ENCODE measurements around the gene NUDT4.
"Not testable (repeated sequence)": the region's sequence is repeated elsewhere in the genome, so short reads cannot be mapped to it uniquely, and the experiment has no call there.

Gene NUDT4

GRCh38 chr12:93429448-93429847, 51.7 kb downstream of the NUDT4 start:
- no peak for DNase-seq (ENCODE audit: low read depth)

GRCh38 chr12:93429852-93430251, 52.1 kb downstream of the NUDT4 start:
- no peak for DNase-seq (ENCODE audit: low read depth)

DNA sequence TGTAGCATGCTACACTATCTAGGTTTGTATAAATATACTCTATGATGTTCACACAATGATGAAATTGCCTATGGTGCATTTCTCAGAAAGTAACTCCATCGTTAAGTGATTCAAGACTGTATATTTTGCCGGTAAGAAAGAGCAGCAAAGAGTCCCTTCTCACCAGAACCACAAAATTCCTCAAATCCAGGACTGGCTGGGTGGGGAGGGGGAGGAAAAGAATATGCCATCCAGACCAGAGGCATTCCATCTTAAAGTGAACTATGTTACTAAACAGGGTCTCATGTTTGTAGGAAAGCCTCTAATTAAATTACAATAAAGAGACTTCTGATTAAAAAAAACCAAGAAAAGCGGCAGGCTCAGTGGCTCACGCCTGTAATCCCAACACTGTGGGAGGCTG, 52.6 kb downstream of the NUDT4 start:
- no peak for DNase-seq (ENCODE audit: low read depth)

GRCh38 chr12:93432031-93432430, 54.3 kb downstream of the NUDT4 start:
- not testable (repeated sequence) for DNase-seq (ENCODE audit: low read depth)

DNA sequence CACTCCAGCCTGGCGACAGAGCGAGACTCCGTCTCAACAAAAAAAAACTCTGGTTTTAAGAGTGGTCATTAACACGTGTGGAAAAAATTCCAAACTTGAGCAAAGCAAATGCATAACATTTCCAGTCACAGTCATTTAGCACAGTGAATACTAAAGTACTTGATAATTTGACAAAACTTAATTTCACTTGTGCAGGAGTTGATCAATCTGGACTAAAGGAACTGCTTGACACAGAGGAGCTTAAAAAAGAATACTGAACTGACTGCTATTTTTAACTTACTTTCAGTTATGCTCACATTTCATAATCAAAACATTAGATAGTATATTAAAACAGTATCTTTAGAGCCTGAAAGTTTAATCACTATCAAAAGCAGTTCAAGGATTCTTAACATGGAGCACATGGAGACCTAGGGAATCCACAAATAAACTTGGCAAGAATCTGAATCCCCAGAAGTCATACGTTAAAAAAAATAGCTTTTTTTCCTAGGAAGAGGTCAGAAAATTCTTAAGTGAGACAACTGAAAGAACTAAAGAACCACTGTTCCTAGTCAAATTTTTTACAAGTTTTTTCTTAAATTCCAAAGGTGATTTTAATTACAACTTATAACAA, 56.6 kb downstream of the NUDT4 start:
- DNase-seq (ENCODE audit: low read depth): no peak

DNA sequence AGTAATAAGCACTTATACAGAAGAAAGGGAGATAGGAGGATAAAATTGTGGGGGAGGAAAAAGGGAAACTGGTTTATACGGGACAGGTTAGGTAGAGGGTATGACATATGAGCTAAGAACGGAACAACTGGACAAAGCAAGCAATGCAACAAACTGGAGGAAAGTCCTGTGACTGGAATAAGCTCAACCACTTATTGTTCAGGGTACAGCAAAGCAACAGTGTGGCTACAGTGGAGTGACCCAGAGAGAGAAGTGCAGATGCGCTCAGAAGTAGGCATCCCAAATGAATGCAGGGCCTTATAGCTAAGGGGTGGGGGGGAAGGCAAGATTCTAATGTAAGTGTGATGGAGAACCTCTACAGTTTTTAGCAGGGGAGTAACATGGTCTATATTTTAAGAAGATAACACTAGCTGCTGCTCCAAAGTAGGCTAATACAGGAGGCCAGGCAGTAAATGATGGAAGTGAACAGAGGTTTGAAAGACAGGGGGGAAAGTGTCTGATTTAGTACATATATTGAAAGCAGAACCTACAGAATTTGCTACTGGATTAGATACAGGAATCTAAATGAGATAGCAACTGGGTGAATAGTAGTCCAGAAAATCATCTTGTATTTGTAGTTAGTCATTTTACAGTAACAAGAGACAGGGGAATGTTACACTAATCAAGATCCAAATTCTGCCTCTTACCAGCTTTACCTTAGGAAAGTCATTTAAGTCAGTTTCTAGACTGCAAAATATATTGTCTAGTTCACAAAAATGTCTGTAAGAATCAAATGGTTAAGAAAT, 60.7 kb downstream of the NUDT4 start:
- no peak for DNase-seq (ENCODE audit: low read depth)

GRCh38 chr12:93440043-93440835, 62.5 kb downstream of the NUDT4 start:
- no peak for DNase-seq (ENCODE audit: low read depth)

DNA sequence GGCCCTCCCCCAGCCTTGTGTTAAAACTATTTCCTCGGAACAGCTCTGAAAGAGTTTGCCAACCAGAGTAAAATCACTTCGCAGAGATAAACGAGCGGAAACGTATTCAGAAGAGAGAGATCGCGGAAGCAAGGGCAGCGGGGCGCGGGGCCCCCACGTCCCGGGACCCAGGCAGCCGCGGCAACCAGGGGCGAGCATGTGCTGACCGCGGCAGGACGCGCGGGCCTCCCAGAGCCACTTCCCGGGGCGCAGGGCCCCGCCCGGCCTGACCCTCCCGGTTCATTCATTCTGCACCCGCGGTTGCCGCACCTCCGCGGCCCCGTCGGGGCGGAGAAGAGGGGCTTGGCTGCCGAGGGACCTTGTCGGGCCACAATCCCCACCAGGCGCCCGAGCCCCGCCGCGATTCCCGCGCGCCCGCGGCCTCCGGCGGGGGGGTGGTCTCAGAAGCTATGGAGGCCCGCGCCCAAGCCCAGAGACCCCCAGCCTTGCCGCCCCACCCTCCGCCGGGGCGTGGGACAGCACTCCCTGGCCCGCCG, 63.4 kb downstream of the NUDT4 start:
- no peak for DNase-seq (ENCODE audit: low read depth)

DNA sequence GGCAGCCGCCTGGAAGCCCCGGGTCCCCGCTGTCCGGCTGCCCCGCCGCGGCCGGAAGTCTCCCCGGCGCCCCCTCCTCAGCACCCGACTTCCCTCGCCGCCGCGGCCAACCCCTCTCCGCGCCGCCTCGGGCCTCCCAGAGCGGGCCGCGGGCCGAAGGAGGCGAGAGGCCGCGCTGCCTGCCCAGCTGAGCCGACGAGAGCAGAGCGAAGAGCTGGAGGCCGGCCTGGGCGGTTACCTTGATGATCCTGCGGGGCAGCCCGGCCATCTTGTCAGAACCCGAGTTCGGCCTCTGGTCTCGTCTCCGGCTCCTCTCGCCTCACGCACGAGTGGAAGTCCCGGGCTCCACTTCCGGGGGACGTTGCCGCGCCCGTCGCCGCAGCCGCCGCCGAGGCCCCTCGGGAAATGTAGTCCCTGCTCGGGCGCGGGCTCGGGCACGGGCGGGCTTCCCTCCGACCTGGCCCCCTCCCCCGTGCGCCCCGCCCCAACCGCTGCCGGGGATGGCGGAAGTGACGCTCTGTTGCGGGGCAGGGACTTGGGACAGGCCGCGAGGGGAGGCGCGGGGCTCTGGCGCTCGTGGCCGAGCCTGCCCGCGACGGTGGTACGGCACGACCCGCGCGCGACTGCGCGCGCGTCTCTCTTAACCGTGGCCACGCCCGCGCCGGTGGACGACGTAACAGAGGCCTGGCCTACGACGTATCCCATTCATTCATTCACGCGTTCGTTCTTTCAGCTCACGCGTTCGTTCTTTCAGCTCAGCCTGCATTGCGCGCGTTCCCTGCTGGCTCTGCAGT, 64.1 kb downstream of the NUDT4 start, which contains the start of gene UBE2N:
UBE2N (minus strand) TSS at position 331 of the 794 bp plus-strand sequence; CDS start at position 268, 63 bp downstream.
- peak; percentile 88 for DNase-seq (ENCODE audit: low read depth)

DNA sequence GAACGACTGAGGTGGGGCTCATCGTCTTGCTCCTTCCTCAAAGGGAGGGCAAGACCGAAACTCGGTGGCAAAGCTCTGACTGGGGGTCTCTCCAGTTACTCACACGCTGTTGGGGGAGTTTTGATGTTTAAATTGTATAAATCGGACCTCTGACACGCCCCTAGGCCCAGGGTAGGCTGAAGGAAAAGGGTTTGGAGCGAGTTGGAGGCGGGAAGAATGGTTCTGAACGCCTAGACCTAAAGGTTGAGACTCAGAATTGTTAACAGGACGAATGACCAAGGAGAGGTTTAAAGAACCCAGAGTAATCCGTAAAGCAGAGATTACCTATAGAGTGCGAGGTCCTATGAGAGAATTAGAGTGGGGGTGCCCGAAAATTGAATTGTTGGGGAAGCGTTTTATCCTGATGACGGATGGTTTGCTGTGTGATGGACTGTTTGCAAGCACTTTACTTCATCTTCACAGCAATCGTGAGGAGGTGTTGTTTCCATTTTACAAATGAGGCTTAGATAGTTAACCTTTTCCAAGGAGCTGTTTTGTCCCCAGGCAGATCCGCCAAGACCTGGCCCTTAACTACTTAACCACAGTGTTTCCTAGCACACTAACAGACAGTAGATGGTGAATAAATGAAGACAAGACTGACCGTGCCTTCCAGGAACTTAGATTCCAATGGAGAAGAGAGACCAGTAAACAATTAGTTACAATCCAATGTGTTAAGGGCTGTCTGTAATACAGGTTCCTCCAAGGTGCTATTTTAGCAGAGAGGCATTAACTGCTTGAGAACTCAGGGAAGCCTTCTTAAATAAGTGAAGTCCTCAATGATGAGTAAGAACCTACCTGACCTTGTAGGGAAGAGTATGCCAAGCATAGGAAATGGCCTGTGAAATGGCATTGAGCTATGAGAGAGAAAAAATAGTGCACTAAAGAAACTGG, 65.0 kb downstream of the NUDT4 start:
- DNase-seq (ENCODE audit: low read depth): no peak

GRCh38 chr12:93443576-93443975, 65.9 kb downstream of the NUDT4 start:
- no peak for DNase-seq (ENCODE audit: low read depth)

- no peak for DNase-seq (ENCODE audit: low read depth)
These were observed 70.0 kb downstream of the NUDT4 start for GRCh38 chr12:93447555-93448290.

GRCh38 chr12:93448796-93449195, 71.1 kb downstream of the NUDT4 start:
- no peak for DNase-seq (ENCODE audit: low read depth)

GRCh38 chr12:93449277-93449676, 71.6 kb downstream of the NUDT4 start:
- no peak for DNase-seq (ENCODE audit: low read depth)

- no peak for DNase-seq (ENCODE audit: low read depth)
These were observed 73.9 kb downstream of the NUDT4 start for GRCh38 chr12:93451423-93452158.

GRCh38 chr12:93453633-93454032, 75.9 kb downstream of the NUDT4 start:
- DNase-seq (ENCODE audit: low read depth): no peak

GRCh38 chr12:93456077-93456476, 78.4 kb downstream of the NUDT4 start:
- DNase-seq (ENCODE audit: low read depth): no peak

Data from stromal cell of bone marrow (primary cell).